Karpas-422 (cell line): ENCODE results near the gene KCNK4. TPM values are rescaled to one million over a fixed set of nuclear protein-coding genes. Genes with fewer than 3 reads are reported as not detected.

Experiments used
- DNase-seq: peaks from one replicate; pipeline ENCODE4 v3.0.0-alpha.2; 2015
- H2AFZ ChIP-seq: fragments of 200-600 bp; sonication (generic); 2 replicates; pipeline ENCODE4 v1.6.1; 2014; ENCODE audit warnings: antibody characterized with exemption, low read length, mixed read lengths
- H3K27ac ChIP-seq: fragments of 200-600 bp; sonication (generic); 2 replicates; pipeline ENCODE4 v1.5.1; 2014; ENCODE audit warnings: mild to moderate bottlenecking, low read length, moderate library complexity
- H3K27me3 ChIP-seq: fragments of 200-600 bp; sonication (generic); 2 replicates; pipeline ENCODE4 v1.6.1; 2014; ENCODE audit warnings: low read length, mixed read lengths
- H3K36me3 ChIP-seq: fragments of 200-600 bp; sonication (generic); 2 replicates; pipeline ENCODE4 v1.6.1; 2014; ENCODE audit warnings: low read length, mixed read lengths; ENCODE audit not compliant: insufficient read depth
- H3K4me1 ChIP-seq: fragments of 200-600 bp; sonication (generic); 2 replicates; pipeline ENCODE4 v1.6.1; 2014; ENCODE audit warnings: mild to moderate bottlenecking, low read length, mixed read lengths
- H3K4me2 ChIP-seq: fragments of 200-600 bp; sonication (generic); 2 replicates; pipeline ENCODE4 v1.6.1; 2014; ENCODE audit warnings: low read length, low read depth, mild to moderate bottlenecking; ENCODE audit not compliant: poor library complexity, severe bottlenecking
- H3K4me3 ChIP-seq: fragments of 200-600 bp; sonication (generic); 2 replicates; pipeline ENCODE4 v1.5.1; 2014; ENCODE audit warnings: mild to moderate bottlenecking, antibody characterized with exemption, low read length, mixed read lengths
- H3K79me2 ChIP-seq: fragments of 200-600 bp; sonication (generic); 2 replicates; pipeline ENCODE4 v1.6.1; 2014; ENCODE audit warnings: mild to moderate bottlenecking, low read length, mixed read lengths
- H3K9ac ChIP-seq: fragments of 200-600 bp; sonication (generic); 2 replicates; pipeline ENCODE4 v1.6.0; 2014; ENCODE audit warnings: low read length
- H3K9me2 ChIP-seq: fragments of 200-600 bp; sonication (generic), shearing (Covaris generic); replicated peaks from 2 replicates; pipeline ENCODE4 v1.6.0; 2014; ENCODE audit warnings: mild to moderate bottlenecking, low read length, moderate library complexity; ENCODE audit not compliant: insufficient read depth
- H3K9me3 ChIP-seq: fragments of 300-700, 200-600 bp; sonication (generic); 2 replicates; pipeline ENCODE4 v1.6.1; 2014; ENCODE audit warnings: low read length, mixed read lengths
- H4K20me1 ChIP-seq: fragments of 200-600 bp; sonication (generic); 2 replicates; pipeline ENCODE4 v1.6.1; 2014; ENCODE audit warnings: mild to moderate bottlenecking, antibody characterized with exemption, low read length, low read depth; ENCODE audit not compliant: insufficient read depth
- total RNA-seq: library from RNA; depleted of rRNA; stranded (reverse); fragments of >200 nt; shearing (Covaris generic); gene quantifications from 2 replicates; pipeline ENCODE4 v1.2.3, GENCODE V29; 2014; ENCODE audit warnings: low replicate concordance

The KCNK4 gene
- total RNA-seq, 1 experiment from 2014 or later: not detected

GRCh38 chr11:64334764-64335735 is 43.9 kb downstream of the KCNK4 start:
- Histone ChIP-seq H3K79me2 (peaks cover 26% of the 10 kb centered on the region), H4K20me1 (peaks cover 3% of the 10 kb centered on the region; the same call in 1 of the 2 replicates), H3K36me3 (peaks cover 11% of the 10 kb centered on the region; the same call in 1 of the 2 replicates), H3K9me3 (no peaks in the 10 kb centered on the region), H3K9ac (0 out of 2 replicates have a peak overlapping the region, but pooled peaks have one; percentile 13), H3K27me3 (no peaks in the 10 kb centered on the region), H3K4me3 (no peak overlapping the region), H3K9me2 (no peaks in the 10 kb centered on the region), H2AFZ (no peak overlapping the region), H3K4me2 (peak overlapping the region; percentile 33), H3K27ac (peak overlapping the region; percentile 90), H3K4me1 (peaks cover 55% of the 10 kb centered on the region)
- peak; percentile 97 for DNase-seq

- DNase-seq: no peak
- H3K4me3 ChIP-seq: no peak overlapping the region
- H3K79me2 ChIP-seq: peaks cover 30% of the 10 kb centered on the region
- no peak overlapping the region for H3K4me2 ChIP-seq
- no peak overlapping the region for H3K9ac ChIP-seq
- no peaks in the 10 kb centered on the region for H3K9me3 ChIP-seq
- no peaks in the 10 kb centered on the region for H3K27me3 ChIP-seq
- H3K9me2 ChIP-seq: no peaks in the 10 kb centered on the region
- H3K36me3 ChIP-seq: peaks cover 11% of the 10 kb centered on the region; the same call in 1 of the 2 replicates
- peaks cover 16% of the 10 kb centered on the region; the same call in 1 of the 2 replicates for H4K20me1 ChIP-seq
- H2AFZ ChIP-seq: no peak overlapping the region
- H3K27ac ChIP-seq: peak overlapping the region; percentile 90; the same call in 1 of the 2 replicates
- H3K4me1 ChIP-seq: peaks cover 59% of the 10 kb centered on the region
Measured at GRCh38 chr11:64337538-64338249, 46.6 kb downstream of the KCNK4 start.

- Histone ChIP-seq H3K4me1 (peaks cover 59% of the 10 kb centered on the region), H4K20me1 (peaks cover 23% of the 10 kb centered on the region; the same call in 1 of the 2 replicates), H3K4me3 (peak overlapping the region; percentile 79), H3K36me3 (peaks cover 11% of the 10 kb centered on the region), H3K9me2 (no peaks in the 10 kb centered on the region), H3K27ac (peak overlapping the region; percentile 90), H2AFZ (no peak overlapping the region), H3K9me3 (no peaks in the 10 kb centered on the region), H3K9ac (peak overlapping the region; percentile 88), H3K4me2 (peak overlapping the region; percentile 90), H3K79me2 (peaks cover 34% of the 10 kb centered on the region), H3K27me3 (no peaks in the 10 kb centered on the region)
- no peak for DNase-seq
Measured at GRCh38 chr11:64338716-64339115, 47.6 kb downstream of the KCNK4 start.

- Histone ChIP-seq H3K36me3 (peaks cover 11% of the 10 kb centered on the region), H3K79me2 (peaks cover 34% of the 10 kb centered on the region), H3K4me2 (peak overlapping the region; percentile 90), H3K4me3 (peak overlapping the region; percentile 79), H3K27me3 (no peaks in the 10 kb centered on the region), H2AFZ (no peak overlapping the region), H3K27ac (peak overlapping the region; percentile 90), H3K9me2 (no peaks in the 10 kb centered on the region), H4K20me1 (peaks cover 23% of the 10 kb centered on the region; the same call in 1 of the 2 replicates), H3K9me3 (no peaks in the 10 kb centered on the region), H3K4me1 (peaks cover 59% of the 10 kb centered on the region), H3K9ac (peak overlapping the region; percentile 88)
- no peak for DNase-seq
Measured at GRCh38 chr11:64339286-64339685, 48.2 kb downstream of the KCNK4 start.

GRCh38 chr11:64339754-64340408 is 48.8 kb downstream of the KCNK4 start, which contains the start of gene CCDC88B:
Gene CCDC88B (plus strand): TSS chr11:64340204. CDS start chr11:64340267, 63 bp downstream.
- H3K9me3 ChIP-seq: no peaks in the 10 kb centered on the region
- no peaks in the 10 kb centered on the region for H3K27me3 ChIP-seq
- H2AFZ ChIP-seq: no peak within 1 kb of the TSS
- H3K4me3 ChIP-seq: peak within 1 kb of the TSS; percentile 79
- peak within 1 kb of the TSS; percentile 90 for H3K27ac ChIP-seq
- DNase-seq: peak; percentile 95
- peaks cover 55% of the 10 kb centered on the region for H3K4me1 ChIP-seq
- H3K9me2 ChIP-seq: no peaks in the 10 kb centered on the region
- H3K79me2 ChIP-seq: peaks cover 34% of the 10 kb centered on the region
- H3K36me3 ChIP-seq: peaks cover 13% of the 10 kb centered on the region
- peaks cover 23% of the 10 kb centered on the region; the same call in 1 of the 2 replicates for H4K20me1 ChIP-seq
- peak within 1 kb of the TSS; percentile 88 for H3K9ac ChIP-seq
- H3K4me2 ChIP-seq: peak within 1 kb of the TSS; percentile 90

GRCh38 chr11:64340671-64341335 is 49.7 kb downstream of the KCNK4 start:
- Histone ChIP-seq H3K9ac (peak overlapping the region; percentile 88), H4K20me1 (peaks cover 23% of the 10 kb centered on the region; the same call in 1 of the 2 replicates), H3K4me3 (peak overlapping the region; percentile 79), H3K36me3 (peaks cover 13% of the 10 kb centered on the region), H3K79me2 (peaks cover 34% of the 10 kb centered on the region), H2AFZ (no peak overlapping the region), H3K9me3 (no peaks in the 10 kb centered on the region), H3K27ac (peak overlapping the region; percentile 90), H3K4me1 (peaks cover 47% of the 10 kb centered on the region), H3K4me2 (peak overlapping the region; percentile 90), H3K9me2 (no peaks in the 10 kb centered on the region), H3K27me3 (no peaks in the 10 kb centered on the region)
- peak; percentile 93 for DNase-seq

GRCh38 chr11:64341429-64341828 is 50.3 kb downstream of the KCNK4 start:
- H3K9me3 ChIP-seq: no peaks in the 10 kb centered on the region
- H3K9ac ChIP-seq: no peak overlapping the region; the same call in 1 of the 2 replicates
- peak overlapping the region; percentile 90 for H3K4me2 ChIP-seq
- H3K27me3 ChIP-seq: no peaks in the 10 kb centered on the region
- DNase-seq: no peak
- H3K4me3 ChIP-seq: no peak overlapping the region
- H3K4me1 ChIP-seq: peaks cover 42% of the 10 kb centered on the region
- peaks cover 23% of the 10 kb centered on the region; the same call in 1 of the 2 replicates for H4K20me1 ChIP-seq
- H3K27ac ChIP-seq: no peak overlapping the region
- peaks cover 13% of the 10 kb centered on the region for H3K36me3 ChIP-seq
- H2AFZ ChIP-seq: no peak overlapping the region
- no peaks in the 10 kb centered on the region for H3K9me2 ChIP-seq
- H3K79me2 ChIP-seq: peaks cover 34% of the 10 kb centered on the region
